Sigmoid colon (tissue), 4 donors: Measurements from ENCODE around the gene GPS1.

Experiments used
- CTCF ChIP-seq, 4 experiments: fragments of 450-650 bp in 3 of 4; fragments of 200-600 bp in 1 of 4; IDR thresholded peaks; one replicate each; pipeline ENCODE4 v1.5.1; 2016 to 2019; ENCODE audit warnings: antibody characterized with exemption in 4 of 4, mild to moderate bottlenecking in 3 of 4, moderate library complexity in 2 of 4
- EP300 ChIP-seq, 4 donors: sonication (generic); formaldehyde crosslinking; IDR thresholded peaks; one replicate each; pipeline ENCODE4 v1.6.1; 2017; ENCODE audit warnings: antibody characterized with exemption in 4 of 4
- POLR2AphosphoS5 ChIP-seq, 4 donors: sonication (generic); formaldehyde crosslinking; IDR thresholded peaks; one replicate each; pipeline ENCODE4 v1.6.1; 2017; ENCODE audit warnings: antibody characterized with exemption in 4 of 4

- TF ChIP-seq CTCF (IDR thresholded peaks at IDR 0.05) = no peak
- TF ChIP-seq POLR2AphosphoS5 (IDR thresholded peaks at IDR 0.05) = no peak
- TF ChIP-seq EP300 (IDR thresholded peaks at IDR 0.05) = no peak
Observed at GRCh38 chr17:82076018-82076784, 24.5 kb downstream of the GPS1 start.
